BE2C (cell line): ENCODE results near the gene SLC4A9.

Experiments used
- DNase-seq: peaks from one replicate; pipeline ENCODE4 v3.0.0-alpha.2; 2020
- H3K27me3 ChIP-seq: fragments of 250-450 bp; sonication (Bioruptor Pico); 2 replicates; pipeline ENCODE4 v1.5.1; 2020; ENCODE audit warnings: mild to moderate bottlenecking
- H3K36me3 ChIP-seq: fragments of 250-450 bp; sonication (Bioruptor Pico); 2 replicates; pipeline ENCODE4 v1.5.1; 2020; ENCODE audit warnings: mild to moderate bottlenecking
- H3K4me1 ChIP-seq: fragments of 250-450 bp; sonication (Bioruptor Pico); 2 replicates; pipeline ENCODE4 v1.5.1; 2020
- H3K4me3 ChIP-seq: 2 replicates; pipeline ENCODE4 v1.5.1; 2011; ENCODE audit warnings: low read depth, low read length
- H3K9me3 ChIP-seq: fragments of 250-450 bp; sonication (Bioruptor Pico); 2 replicates; pipeline ENCODE4 v1.5.1; 2020
- CTCF ChIP-seq: IDR thresholded peaks from 2 replicates; pipeline ENCODE4 v1.5.1; 2012; ENCODE audit warnings: mild to moderate bottlenecking, low read depth, low read length

The SLC4A9 gene

GRCh38 chr5:140391312-140391711 is 31.3 kb downstream of the SLC4A9 start:
- DNase-seq: no peak
- H3K27me3 ChIP-seq: no peaks in the 10 kb centered on the region
- H3K36me3 ChIP-seq: peaks cover 4% of the 10 kb centered on the region; the same call in 1 of the 2 replicates
- H3K9me3 ChIP-seq: no peaks in the 10 kb centered on the region
- no peaks in the 10 kb centered on the region for H3K4me1 ChIP-seq
- no peak for TF ChIP-seq CTCF
- H3K4me3 ChIP-seq: no peak overlapping the region

- Histone ChIP-seq H3K4me1 (no peaks in the 10 kb centered on the region), H3K36me3 (peaks cover 4% of the 10 kb centered on the region; the same call in 1 of the 2 replicates), H3K4me3 (no peak overlapping the region), H3K27me3 (no peaks in the 10 kb centered on the region), H3K9me3 (no peaks in the 10 kb centered on the region)
- DNase-seq: no peak
- TF ChIP-seq CTCF: no peak
Measured at GRCh38 chr5:140391732-140392131, 31.7 kb downstream of the SLC4A9 start.

DNA sequence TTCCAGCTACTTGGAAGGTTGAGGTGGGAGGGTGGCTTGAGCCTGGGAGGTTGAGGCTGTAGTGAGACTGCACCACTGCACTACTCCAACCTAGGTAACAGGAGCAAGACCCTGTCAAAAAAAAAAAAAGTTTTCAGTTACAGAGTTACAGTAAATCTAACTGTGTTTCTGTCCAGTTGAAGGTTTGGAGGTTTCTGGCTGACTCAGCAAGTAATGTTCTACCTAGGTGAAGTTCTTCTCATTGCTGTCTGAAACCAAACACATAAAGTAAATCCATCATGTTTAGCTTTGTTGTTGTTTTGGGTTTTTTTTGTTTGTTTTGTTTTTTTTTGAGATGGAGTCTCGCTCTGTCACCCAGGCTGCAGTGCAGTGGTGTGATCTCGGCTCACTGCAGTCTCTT is 33.7 kb downstream of the SLC4A9 start:
- Histone ChIP-seq H3K27me3 (no peaks in the 10 kb centered on the region), H3K9me3 (no peaks in the 10 kb centered on the region), H3K4me3 (no peak overlapping the region), H3K4me1 (no peaks in the 10 kb centered on the region), H3K36me3 (peaks cover 4% of the 10 kb centered on the region; the same call in 1 of the 2 replicates)
- no peak for DNase-seq
- TF ChIP-seq CTCF: no peak

DNA sequence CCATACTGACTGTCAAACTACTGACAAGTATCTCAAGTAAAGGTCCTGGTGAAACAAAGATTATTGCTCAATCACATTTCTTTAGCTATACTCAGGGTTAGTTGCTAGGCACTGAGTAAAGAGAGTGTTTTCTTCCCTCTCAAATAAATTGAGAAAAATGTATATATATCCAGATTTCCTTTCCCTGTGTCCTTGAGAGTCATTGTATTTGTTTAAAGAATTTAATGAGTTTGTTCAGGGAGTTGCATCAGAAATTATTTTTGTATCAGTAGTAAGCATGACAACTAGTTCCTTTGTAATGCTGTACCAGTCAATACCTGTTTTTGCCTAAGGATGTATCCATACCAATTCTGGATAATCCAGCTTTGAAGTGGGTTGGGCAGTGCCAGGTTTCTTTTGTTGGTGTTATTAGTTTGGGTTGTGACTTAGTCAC is 38.4 kb downstream of the SLC4A9 start:
- Histone ChIP-seq H3K36me3 (peaks cover 5% of the 10 kb centered on the region; the same call in 1 of the 2 replicates), H3K4me3 (no peak overlapping the region), H3K9me3 (no peaks in the 10 kb centered on the region), H3K27me3 (no peaks in the 10 kb centered on the region), H3K4me1 (no peaks in the 10 kb centered on the region)
- no peak for TF ChIP-seq CTCF
- DNase-seq: no peak

GRCh38 chr5:140399979-140400729 is 40.2 kb downstream of the SLC4A9 start:
- DNase-seq: no peak
- Histone ChIP-seq H3K4me3 (peak overlapping the region; percentile 98), H3K36me3 (peaks cover 6% of the 10 kb centered on the region; the same call in 1 of the 2 replicates)

More at GRCh38 chr5:140399979-140400729, 40.2 kb downstream of the SLC4A9 start:
- Histone ChIP-seq H3K9me3 (no peaks in the 10 kb centered on the region), H3K27me3 (no peaks in the 10 kb centered on the region), H3K4me1 (no peaks in the 10 kb centered on the region)
- no peak for TF ChIP-seq CTCF
